ENCODE results near the gene AGPAT3.

The AGPAT3 gene

DNA sequence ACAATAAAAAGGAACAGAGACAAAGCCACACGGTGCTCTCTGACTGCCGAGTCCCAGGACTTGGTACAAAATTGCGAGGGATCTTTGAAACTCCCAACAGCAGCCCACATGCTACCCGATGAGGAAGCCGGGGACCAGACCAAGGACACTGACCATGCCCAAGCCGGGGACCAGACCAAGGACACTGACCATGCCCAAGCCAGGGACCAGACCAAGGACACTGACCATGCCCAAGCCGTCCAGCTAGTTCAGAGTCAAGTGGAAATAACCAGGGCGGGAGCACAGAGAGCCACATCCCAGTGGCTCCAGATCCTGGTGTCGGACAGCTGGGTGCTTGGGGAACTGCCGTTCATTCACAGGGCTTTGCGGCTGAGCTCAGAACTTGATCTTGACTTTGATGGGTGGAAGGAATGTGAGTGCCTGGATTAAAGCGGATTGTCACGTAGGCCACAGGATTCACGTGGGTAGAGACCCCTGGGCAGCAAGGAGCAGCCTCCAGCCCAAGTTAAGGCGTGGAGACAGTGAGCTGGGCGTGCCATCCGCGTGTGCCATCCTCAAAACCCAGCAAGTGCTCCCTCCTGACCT, 130.6 kb downstream of the AGPAT3 start:
- TF ChIP-seq, protein P1, sequence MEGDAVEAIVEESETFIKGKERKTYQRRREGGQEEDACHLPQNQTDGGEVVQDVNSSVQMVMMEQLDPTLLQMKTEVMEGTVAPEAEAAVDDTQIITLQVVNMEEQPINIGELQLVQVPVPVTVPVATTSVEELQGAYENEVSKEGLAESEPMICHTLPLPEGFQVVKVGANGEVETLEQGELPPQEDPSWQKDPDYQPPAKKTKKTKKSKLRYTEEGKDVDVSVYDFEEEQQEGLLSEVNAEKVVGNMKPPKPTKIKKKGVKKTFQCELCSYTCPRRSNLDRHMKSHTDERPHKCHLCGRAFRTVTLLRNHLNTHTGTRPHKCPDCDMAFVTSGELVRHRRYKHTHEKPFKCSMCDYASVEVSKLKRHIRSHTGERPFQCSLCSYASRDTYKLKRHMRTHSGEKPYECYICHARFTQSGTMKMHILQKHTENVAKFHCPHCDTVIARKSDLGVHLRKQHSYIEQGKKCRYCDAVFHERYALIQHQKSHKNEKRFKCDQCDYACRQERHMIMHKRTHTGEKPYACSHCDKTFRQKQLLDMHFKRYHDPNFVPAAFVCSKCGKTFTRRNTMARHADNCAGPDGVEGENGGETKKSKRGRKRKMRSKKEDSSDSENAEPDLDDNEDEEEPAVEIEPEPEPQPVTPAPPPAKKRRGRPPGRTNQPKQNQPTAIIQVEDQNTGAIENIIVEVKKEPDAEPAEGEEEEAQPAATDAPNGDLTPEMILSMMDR (IDR thresholded peaks at IDR 0.05) = no peak
- Histone ChIP-seq H3K27ac (no peak overlapping the region), H3K27me3 (no peaks in the 10 kb centered on the region), H3K4me3 (ENCODE audit: low read depth in 1 of 2, low read length in 1 of 2) (no peak overlapping the region), H3K9me3 (no peaks in the 10 kb centered on the region), H3K4me1 (ENCODE audit: control insufficient read depth in 1 of 2, insufficient read depth in 1 of 2, low read depth in 1 of 2, low read length in 1 of 2) (no peaks in the 10 kb centered on the region), H3K36me3 (no peaks in the 10 kb centered on the region)

DNA sequence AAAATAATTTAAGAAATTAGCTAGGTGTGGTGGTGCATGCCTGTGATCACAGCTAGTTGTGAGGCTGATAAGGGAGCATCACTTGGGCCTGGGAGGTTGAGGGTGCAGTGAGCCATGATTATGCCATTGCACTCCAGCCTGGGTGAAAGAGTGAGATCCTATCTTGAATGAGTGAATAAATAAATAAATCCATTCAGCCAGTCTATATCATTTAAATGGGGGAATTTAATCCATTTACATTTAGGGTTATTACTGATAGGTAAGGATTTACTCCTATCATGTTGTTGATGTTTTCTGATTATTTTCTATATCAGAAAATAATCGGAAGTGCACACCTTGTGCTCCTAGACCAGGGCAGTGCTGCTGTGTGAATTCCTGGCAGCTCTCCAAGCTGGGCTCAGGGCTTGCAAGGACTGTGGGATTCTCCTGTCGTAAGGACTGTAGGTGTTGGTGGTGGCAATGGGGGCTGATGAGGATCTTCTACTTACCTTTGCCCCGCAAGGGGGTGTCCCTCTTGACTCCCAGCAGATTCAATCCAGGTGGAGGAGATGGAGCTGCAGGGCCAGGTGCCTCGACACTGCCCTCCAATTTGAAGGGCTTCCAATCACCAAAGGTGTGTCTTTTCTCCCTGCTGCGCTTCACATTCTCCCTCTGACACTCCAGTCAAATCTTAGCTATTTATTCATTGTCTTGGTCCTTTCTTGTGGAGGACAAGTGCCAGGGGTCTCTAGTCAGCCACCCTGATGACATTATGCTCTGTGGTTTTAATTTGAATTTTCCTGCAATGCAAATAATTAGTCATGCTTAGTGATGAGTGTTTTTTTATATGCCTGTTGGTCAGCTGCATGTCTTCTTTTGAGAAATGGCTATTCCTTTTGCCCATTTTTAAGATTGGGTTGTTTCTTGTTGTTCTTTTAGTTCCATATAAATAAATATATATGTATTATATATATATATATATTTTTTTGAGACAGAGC, 133.0 kb downstream of the AGPAT3 start:
- H3K4me3 ChIP-seq (ENCODE audit: low read depth in 1 of 2, low read length in 1 of 2) = no peak overlapping the region
- no peaks in the 10 kb centered on the region for H3K27me3 ChIP-seq
- no peaks in the 10 kb centered on the region for H3K4me1 ChIP-seq (ENCODE audit: control insufficient read depth in 1 of 2, insufficient read depth in 1 of 2, low read depth in 1 of 2, low read length in 1 of 2)
- H3K36me3 ChIP-seq = no peaks in the 10 kb centered on the region
- H3K27ac ChIP-seq = no peak overlapping the region
- H3K9me3 ChIP-seq = no peaks in the 10 kb centered on the region
- TF ChIP-seq, protein P1 (IDR thresholded peaks at IDR 0.05) = no peak

DNA sequence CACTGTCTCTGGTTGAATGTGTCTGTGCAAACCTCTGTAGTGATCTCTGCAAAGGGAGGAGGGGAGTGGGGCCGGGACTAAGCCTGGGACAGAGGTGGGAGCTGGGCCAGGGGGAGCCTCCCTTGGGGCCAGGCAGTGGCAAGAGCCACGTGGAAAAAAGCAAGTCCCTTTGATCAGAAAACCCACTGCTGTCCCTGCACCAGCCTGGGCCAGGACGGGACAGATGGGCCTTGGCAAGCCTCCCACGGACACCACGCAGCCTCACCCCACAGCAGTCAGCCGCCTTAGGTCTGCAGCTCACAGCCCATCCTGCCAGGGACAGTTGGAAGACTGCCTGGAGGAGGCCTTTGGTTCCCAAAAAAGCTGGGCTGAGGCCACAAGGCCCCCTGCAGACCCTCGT, 135.3 kb downstream of the AGPAT3 start:
- no peaks in the 10 kb centered on the region for H3K9me3 ChIP-seq
- H3K27me3 ChIP-seq = no peaks in the 10 kb centered on the region
- no peaks in the 10 kb centered on the region for H3K4me1 ChIP-seq (ENCODE audit: control insufficient read depth in 1 of 2, insufficient read depth in 1 of 2, low read depth in 1 of 2, low read length in 1 of 2)
- TF ChIP-seq, protein P1 (IDR thresholded peaks at IDR 0.05) = no peak
- no peaks in the 10 kb centered on the region for H3K36me3 ChIP-seq
- H3K4me3 ChIP-seq (ENCODE audit: low read depth in 1 of 2, low read length in 1 of 2) = no peak overlapping the region
- H3K27ac ChIP-seq = no peak overlapping the region

DNA sequence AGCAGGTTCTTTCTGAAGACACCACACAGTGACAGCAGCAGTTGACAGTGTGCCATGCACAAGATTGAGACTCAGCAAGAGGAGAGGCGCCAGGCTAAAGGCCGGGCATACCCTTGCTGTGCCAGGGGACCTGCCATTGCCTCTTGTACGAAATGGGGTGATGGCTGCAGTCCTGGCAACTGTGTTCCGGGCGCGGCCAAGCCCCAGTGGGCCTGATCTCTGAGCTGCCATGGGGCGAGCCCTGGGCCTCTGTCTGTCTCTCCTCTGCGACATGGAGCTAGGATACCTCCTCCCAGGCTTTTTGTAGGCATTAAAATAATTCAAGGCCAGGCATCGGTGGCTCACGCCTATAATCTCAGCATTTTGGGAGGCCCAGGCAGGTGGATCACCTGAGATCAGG, 137.5 kb downstream of the AGPAT3 start:
- Histone ChIP-seq H3K4me1 (ENCODE audit: control insufficient read depth in 1 of 2, insufficient read depth in 1 of 2, low read depth in 1 of 2, low read length in 1 of 2) (no peaks in the 10 kb centered on the region), H3K4me3 (ENCODE audit: low read depth in 1 of 2, low read length in 1 of 2) (no peak overlapping the region), H3K27ac (no peak overlapping the region), H3K9me3 (no peaks in the 10 kb centered on the region), H3K27me3 (no peaks in the 10 kb centered on the region), H3K36me3 (no peaks in the 10 kb centered on the region)
- TF ChIP-seq, protein P1 (IDR thresholded peaks at IDR 0.05) = no peak

DNA sequence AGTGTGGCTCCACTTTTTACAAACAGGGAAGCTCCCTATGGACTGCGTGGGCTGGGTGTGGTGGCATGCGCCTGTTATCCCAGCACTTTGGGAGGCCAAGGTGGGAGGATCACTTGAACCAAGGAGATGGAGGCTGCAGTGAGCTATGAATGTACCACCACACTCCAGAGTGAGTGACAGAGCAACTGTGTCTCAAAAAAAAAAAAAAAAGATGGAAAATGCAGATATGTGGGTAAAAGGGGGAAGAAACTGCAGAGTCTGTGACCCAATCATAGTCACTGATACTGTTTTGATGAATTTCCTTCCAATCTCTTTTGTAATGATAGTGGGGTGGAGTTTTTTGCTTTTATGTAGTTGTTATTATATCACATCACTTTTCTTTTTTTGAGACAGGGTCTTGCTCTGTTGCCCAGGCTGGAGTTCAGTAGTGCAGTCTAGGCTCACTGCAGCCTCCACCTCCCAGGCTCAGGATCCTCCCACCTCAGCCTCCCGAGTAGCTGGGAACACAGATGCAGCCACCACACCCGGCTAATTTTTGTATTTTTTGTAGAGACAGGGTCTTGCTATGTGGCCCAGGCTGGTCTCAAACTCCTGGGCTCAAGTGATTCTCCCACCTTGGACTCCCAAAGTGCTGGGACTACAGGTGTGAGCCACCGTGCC, 138.4 kb downstream of the AGPAT3 start:
- H3K27me3 ChIP-seq = no peaks in the 10 kb centered on the region
- no peaks in the 10 kb centered on the region for H3K4me1 ChIP-seq (ENCODE audit: control insufficient read depth in 1 of 2, insufficient read depth in 1 of 2, low read depth in 1 of 2, low read length in 1 of 2)
- TF ChIP-seq, protein P1 (IDR thresholded peaks at IDR 0.05) = no peak
- no peak overlapping the region for H3K4me3 ChIP-seq (ENCODE audit: low read depth in 1 of 2, low read length in 1 of 2)
- no peak overlapping the region for H3K27ac ChIP-seq
- H3K36me3 ChIP-seq = no peaks in the 10 kb centered on the region
- no peaks in the 10 kb centered on the region for H3K9me3 ChIP-seq

Data from neutrophil (primary cell).